ENCODE measurements around the gene CDC42SE2. TPM values are rescaled to one million over a fixed set of nuclear protein-coding genes. Genes with fewer than 3 reads are reported as not detected.
A peak's percentile ranks its signal among the peaks of the same experiment; 100 is the strongest.

CDC42SE2 gene
- total RNA-seq, 4 donors from 2014 or later = 71.8 to 118 (median 91.8) TPM

DNA sequence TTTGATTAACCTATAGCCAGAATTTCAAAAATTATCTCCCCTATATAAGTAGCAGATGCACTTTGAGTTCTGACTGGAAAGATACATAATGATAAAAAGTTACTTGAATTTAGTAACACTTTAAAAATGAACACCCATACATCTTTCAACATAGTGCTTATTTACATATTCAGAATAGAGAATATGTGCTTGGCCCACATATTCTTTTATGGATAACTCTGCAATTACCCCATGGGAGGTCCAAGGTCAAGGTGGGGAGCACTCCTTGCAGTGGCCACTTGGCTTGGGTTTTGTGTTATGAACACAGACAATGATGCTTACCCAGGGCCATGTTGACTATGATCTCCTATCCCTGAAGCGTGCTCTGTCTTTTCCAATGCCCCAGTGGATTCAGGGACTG lies 169.3 kb downstream of the CDC42SE2 start:
- Histone ChIP-seq H3K27me3 (no peaks in the 10 kb centered on the region), H3K4me3 (no peak overlapping the region), H3K36me3 (peaks cover 0 to 34% (median 13%) of the 10 kb centered on the region in 4 donors), H3K4me1 (peaks cover 0 to 3% (median 0%) of the 10 kb centered on the region in 4 donors), H3K9me3 (no peaks in the 10 kb centered on the region), H3K27ac (no peak overlapping the region)
- DNase-seq = no peak
- WGBS, 2 donors (ENCODE audit: low coverage in 1 of 2) = 100% methylated on average over 1 of the region's 1 CpG; no CpG with 5 or more reads in 1 of the 2 donors
- in situ Hi-C loops (cut with MboI; ENCODE audit: low pct_ligation_motif_present in 1 of 4, low pct_unique_long_range_greater_than_20kb in 1 of 4, low sequenced_read_pairs in 3 of 4) (loop anchor here in 1 of 4 donors (25.0 kb wide), 1 partner anchor 579 kb away; the partner anchor contains the start of gene ACSL6), intact Hi-C loops (cut with DNase I; ENCODE audit: low total_unique reads) (no loop called here)
- TF ChIP-seq POLR2A (IDR thresholded peaks at IDR 0.05) (no peak), POLR2AphosphoS5 (IDR thresholded peaks at IDR 0.05) (no peak), EP300 (IDR thresholded peaks at IDR 0.05; ENCODE audit: low read depth) (no peak)
- TF ChIP-seq, protein P1, sequence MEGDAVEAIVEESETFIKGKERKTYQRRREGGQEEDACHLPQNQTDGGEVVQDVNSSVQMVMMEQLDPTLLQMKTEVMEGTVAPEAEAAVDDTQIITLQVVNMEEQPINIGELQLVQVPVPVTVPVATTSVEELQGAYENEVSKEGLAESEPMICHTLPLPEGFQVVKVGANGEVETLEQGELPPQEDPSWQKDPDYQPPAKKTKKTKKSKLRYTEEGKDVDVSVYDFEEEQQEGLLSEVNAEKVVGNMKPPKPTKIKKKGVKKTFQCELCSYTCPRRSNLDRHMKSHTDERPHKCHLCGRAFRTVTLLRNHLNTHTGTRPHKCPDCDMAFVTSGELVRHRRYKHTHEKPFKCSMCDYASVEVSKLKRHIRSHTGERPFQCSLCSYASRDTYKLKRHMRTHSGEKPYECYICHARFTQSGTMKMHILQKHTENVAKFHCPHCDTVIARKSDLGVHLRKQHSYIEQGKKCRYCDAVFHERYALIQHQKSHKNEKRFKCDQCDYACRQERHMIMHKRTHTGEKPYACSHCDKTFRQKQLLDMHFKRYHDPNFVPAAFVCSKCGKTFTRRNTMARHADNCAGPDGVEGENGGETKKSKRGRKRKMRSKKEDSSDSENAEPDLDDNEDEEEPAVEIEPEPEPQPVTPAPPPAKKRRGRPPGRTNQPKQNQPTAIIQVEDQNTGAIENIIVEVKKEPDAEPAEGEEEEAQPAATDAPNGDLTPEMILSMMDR (IDR thresholded peaks at IDR 0.05) = no peak

DNA sequence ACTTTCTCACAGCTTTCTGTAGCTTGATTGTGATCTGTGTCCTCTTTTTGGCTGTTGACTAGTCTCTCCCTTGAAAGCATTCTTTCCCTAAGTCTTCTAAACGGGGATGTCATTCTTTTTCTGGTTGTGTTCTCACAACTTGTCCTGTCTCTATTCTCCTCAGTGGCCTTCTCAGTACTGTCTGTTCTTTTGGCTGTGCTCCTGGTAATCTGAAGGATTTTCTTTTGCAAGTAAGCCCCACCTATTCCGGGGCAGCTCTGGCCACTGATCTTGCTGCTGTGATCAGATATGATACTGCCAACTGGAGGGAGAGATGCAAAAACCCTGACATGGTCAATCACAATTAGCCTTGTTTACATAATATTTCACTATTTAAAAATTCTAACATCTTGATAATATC lies 172.2 kb downstream of the CDC42SE2 start:
- in situ Hi-C loops (cut with MboI; ENCODE audit: low pct_ligation_motif_present in 1 of 4, low pct_unique_long_range_greater_than_20kb in 1 of 4, low sequenced_read_pairs in 3 of 4) = loop anchor here in 1 of 4 donors (25.0 kb wide), 1 partner anchor 576 kb away; the partner anchor contains the start of gene ACSL6
- Histone ChIP-seq H3K9me3 (no peaks in the 10 kb centered on the region), H3K4me3 (no peak overlapping the region), H3K4me1 (peaks cover 0 to 3% (median 0%) of the 10 kb centered on the region in 4 donors), H3K36me3 (peaks cover 0 to 31% (median 14%) of the 10 kb centered on the region in 4 donors), H3K27ac (peak overlapping the region in 2 of 4 donors; percentile 13), H3K27me3 (no peaks in the 10 kb centered on the region)
- no peak for DNase-seq
- intact Hi-C loops (cut with DNase I; ENCODE audit: low total_unique reads) = no loop called here
- WGBS, 2 donors (ENCODE audit: low coverage in 1 of 2) = 79 to 100% methylated on average over 2 of the region's 2 CpGs
- TF ChIP-seq POLR2AphosphoS5 (IDR thresholded peaks at IDR 0.05) (no peak), EP300 (IDR thresholded peaks at IDR 0.05; ENCODE audit: low read depth) (no peak), POLR2A (IDR thresholded peaks at IDR 0.05) (no peak)
- TF ChIP-seq, protein P1 (IDR thresholded peaks at IDR 0.05) = no peak

DNA sequence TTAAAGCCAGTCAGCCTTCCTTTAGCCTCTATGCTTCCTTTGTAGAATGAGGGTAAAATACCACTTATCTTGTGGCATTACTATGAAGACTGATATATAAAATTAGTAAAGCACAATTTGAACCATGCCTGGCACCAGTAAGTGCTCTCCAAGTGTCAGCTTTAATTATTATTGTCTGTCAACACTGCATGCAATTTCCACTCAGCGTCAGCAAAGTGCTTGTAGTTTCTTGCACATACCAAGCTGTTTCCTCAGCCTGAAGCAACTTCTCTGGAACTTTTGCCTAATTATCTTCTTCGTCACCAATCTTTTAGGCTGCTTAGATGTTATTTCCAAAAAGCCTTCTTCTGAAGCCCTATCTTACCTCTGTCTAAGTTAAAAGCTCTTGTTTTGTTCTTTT lies 177.3 kb downstream of the CDC42SE2 start:
- no peak for DNase-seq
- no peaks in the 10 kb centered on the region for H3K27me3 ChIP-seq
- TF ChIP-seq EP300 (IDR thresholded peaks at IDR 0.05; ENCODE audit: low read depth) (no peak), POLR2A (IDR thresholded peaks at IDR 0.05) (no peak), POLR2AphosphoS5 (IDR thresholded peaks at IDR 0.05) (no peak)
- TF ChIP-seq, protein P1 (IDR thresholded peaks at IDR 0.05) = no peak
- intact Hi-C loops (cut with DNase I; ENCODE audit: low total_unique reads) = no loop called here
- H3K36me3 ChIP-seq = peaks cover 2 to 41% (median 21%) of the 10 kb centered on the region in 4 donors
- WGBS, 2 donors (ENCODE audit: low coverage in 1 of 2) = 72 to 89% methylated on average over 2 of the region's 2 CpGs
- no peaks in the 10 kb centered on the region for H3K9me3 ChIP-seq
- H3K4me3 ChIP-seq = no peak overlapping the region
- H3K4me1 ChIP-seq = no peaks in the 10 kb centered on the region
- no peak overlapping the region for H3K27ac ChIP-seq
- in situ Hi-C loops (cut with MboI; ENCODE audit: low pct_ligation_motif_present in 1 of 4, low pct_unique_long_range_greater_than_20kb in 1 of 4, low sequenced_read_pairs in 3 of 4) = loop anchor here in 1 of 4 donors (25.0 kb wide), 1 partner anchor 571 kb away; the partner anchor contains the start of gene ACSL6

Small RNAs within 50 kb of the gene (small RNA-seq; reads per million reads assigned to genes)
- gene AC004777.1 = 0 reads per million in 4 donors
- gene RF02271 = 0 reads per million in 4 donors

Other genes starting within 250 kb of the CDC42SE2 start
- gene HINT1, start 98.8 kb upstream of the CDC42SE2 start, total RNA-seq = 100 to 1,000 TPM; 252 to 668 (median 349) TPM
- gene LYRM7, start 93.1 kb upstream of the CDC42SE2 start, total RNA-seq = 10 to 100 TPM in 3 of 4 donors, 1 to 10 TPM in 1; 2.0 to 14.6 (median 12.3) TPM